ENCODE results near the gene DSPP.
"Not testable (repeated sequence)": the region's sequence is repeated elsewhere in the genome, so short reads cannot be mapped to it uniquely, and the experiment has no call there.

Gene DSPP

GRCh38 chr4:87608229-87608628 lies at the start of gene DSPP:
DSPP (plus strand) TSS chr4:87608529; CDS start chr4:87610909, 2,380 bp downstream.
- DNase-seq = no peak

GRCh38 chr4:87559090-87559837 lies 49.1 kb upstream of the DSPP start:
- DNase-seq = peak; percentile 65

GRCh38 chr4:87560802-87561201 lies 47.5 kb upstream of the DSPP start:
- no peak for DNase-seq

- DNase-seq = no peak
Observed at GRCh38 chr4:87565746-87566145, 42.6 kb upstream of the DSPP start.

GRCh38 chr4:87566276-87566675 lies 42.1 kb upstream of the DSPP start:
- DNase-seq = no peak

GRCh38 chr4:87567191-87567590 lies 41.1 kb upstream of the DSPP start:
- DNase-seq = no peak

- no peak for DNase-seq
Observed at GRCh38 chr4:87570290-87570805, 38.0 kb upstream of the DSPP start.

- DNase-seq = not testable (repeated sequence)
Observed at GRCh38 chr4:87574376-87574775, 34.0 kb upstream of the DSPP start.

GRCh38 chr4:87574996-87575395 lies 33.3 kb upstream of the DSPP start:
- DNase-seq = no peak

- no peak for DNase-seq
Observed at GRCh38 chr4:87575408-87575807, 32.9 kb upstream of the DSPP start.

- no peak for DNase-seq
Observed at GRCh38 chr4:87575983-87576382, 32.3 kb upstream of the DSPP start.

GRCh38 chr4:87579478-87579877 lies 28.9 kb upstream of the DSPP start:
- no peak for DNase-seq

GRCh38 chr4:87580057-87580456 lies 28.3 kb upstream of the DSPP start:
- no peak for DNase-seq

- no peak for DNase-seq
Observed at GRCh38 chr4:87584222-87584908, 24.0 kb upstream of the DSPP start.

- DNase-seq = no peak
Observed at GRCh38 chr4:87589531-87589930, 18.8 kb upstream of the DSPP start.

GRCh38 chr4:87592124-87592523 lies 16.2 kb upstream of the DSPP start:
- no peak for DNase-seq

- DNase-seq = no peak
Observed at GRCh38 chr4:87601361-87601760, 7.0 kb upstream of the DSPP start.

- DNase-seq = no peak
Observed at GRCh38 chr4:87614292-87614890, 6.1 kb downstream of the DSPP start.

- no peak for DNase-seq
Observed at GRCh38 chr4:87616268-87616667, 7.9 kb downstream of the DSPP start.

GRCh38 chr4:87620086-87620485 lies 11.8 kb downstream of the DSPP start:
- DNase-seq = no peak

- no peak for DNase-seq
Observed at GRCh38 chr4:87620491-87620890, 12.2 kb downstream of the DSPP start.

- no peak for DNase-seq
Observed at GRCh38 chr4:87622303-87622702, 14.0 kb downstream of the DSPP start.

- DNase-seq = no peak
Observed at GRCh38 chr4:87624698-87625097, 16.4 kb downstream of the DSPP start.

GRCh38 chr4:87631668-87632067 lies 23.3 kb downstream of the DSPP start:
- DNase-seq = no peak
